ENCODE data around the gene TIMP1.

Gene TIMP1

DNA sequence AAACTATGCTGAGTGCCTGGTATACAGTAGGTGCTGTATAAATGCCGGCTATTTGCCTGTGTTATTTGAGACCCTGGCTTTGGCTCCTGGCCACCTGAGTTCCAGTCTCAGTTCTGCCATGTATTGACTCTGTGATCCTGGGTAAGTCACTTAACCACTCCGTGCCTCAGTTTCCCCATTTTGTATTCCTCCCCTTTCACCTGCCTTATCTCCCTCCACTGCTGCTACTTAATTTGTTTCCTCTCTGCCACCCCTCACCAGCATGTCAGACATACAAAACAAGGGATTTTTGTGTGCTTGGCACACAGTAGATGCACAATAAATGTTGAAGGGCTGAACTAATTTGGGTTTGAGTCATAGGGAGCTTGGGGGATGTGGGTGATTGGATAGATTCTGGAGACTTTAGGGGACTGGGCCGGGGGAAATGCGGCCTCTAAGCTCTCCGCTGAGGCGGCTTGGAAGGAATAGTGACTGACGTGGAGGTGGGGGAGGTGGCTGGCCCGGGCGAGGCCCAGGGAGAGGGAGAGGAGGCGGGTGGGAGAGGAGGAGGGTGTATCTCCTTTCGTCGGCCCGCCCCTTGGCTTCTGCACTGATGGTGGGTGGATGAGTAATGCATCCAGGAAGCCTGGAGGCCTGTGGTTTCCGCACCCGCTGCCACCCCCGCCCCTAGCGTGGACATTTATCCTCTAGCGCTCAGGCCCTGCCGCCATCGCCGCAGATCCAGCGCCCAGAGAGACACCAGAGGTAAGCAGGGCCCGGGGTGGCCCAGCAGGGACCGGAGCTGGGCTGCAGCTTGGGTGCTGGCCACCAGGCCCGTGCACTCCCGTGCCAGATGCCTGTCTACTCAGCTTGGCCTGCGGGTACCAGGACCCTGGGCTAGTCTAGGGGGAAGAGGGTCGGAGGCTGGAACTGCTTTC, at the start of gene TIMP1:
Gene TIMP1, plus strand, starts transcription at position 706 of the 917 bp plus-strand sequence. CDS start 980 bp downstream, outside the sequence.
- peak; percentile 86 to 88 for DNase-seq

GRCh38 chrX:47539860-47540259, 42.4 kb upstream of the TIMP1 start:
- DNase-seq: no peak

GRCh38 chrX:47540754-47541538, 41.3 kb upstream of the TIMP1 start:
- DNase-seq: no peak

DNA sequence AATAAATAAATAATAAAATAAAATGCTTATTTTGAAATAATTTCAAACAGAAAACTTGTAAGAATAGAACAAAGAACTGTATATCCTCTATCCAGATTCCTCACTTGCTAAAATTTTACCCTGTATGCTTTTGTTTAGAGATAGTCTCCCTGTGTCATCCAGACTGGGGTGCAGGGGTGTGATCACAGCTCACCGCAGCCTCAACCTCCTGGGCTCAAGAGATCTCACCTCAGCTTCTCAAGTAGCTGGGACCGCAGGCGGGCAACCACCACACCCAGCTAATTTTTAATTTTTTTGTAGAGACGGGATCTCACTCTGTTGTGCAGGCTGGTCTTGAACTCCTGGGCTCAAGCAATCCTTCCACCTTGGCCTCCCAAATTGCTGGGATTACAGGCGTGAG, 38.7 kb upstream of the TIMP1 start:
- no peak for DNase-seq

DNA sequence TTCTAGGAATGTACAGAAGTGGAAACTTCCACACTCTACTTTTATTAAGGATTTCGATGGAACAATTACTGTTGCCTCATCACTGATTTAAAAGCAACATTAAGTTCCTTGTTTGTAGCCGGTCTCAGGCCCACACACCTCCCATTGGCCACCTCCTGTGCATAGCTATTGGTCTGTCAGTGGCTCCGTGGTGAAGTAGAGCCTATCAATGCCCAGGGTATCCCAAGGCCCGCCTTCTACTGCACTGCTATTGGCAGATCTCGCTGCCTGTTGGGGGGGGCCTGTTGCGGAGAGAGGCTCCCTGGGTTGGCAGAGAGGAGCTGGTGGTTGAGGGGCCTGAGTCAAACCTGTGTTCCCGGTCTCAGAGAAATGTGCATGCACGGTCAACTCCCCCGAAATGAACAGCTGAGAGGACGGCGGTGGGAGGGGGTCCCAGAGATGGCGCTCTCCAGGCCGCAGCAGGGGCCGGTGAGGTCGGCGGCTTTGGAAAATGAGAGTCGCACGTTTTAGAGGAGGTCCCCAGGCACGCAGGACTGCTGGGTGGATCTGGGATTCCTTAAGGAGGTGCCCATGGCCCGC, 26.1 kb upstream of the TIMP1 start:
- peak; percentile 80 to 86 for DNase-seq

GRCh38 chrX:47558436-47558835, 23.8 kb upstream of the TIMP1 start:
- DNase-seq: no peak

DNA sequence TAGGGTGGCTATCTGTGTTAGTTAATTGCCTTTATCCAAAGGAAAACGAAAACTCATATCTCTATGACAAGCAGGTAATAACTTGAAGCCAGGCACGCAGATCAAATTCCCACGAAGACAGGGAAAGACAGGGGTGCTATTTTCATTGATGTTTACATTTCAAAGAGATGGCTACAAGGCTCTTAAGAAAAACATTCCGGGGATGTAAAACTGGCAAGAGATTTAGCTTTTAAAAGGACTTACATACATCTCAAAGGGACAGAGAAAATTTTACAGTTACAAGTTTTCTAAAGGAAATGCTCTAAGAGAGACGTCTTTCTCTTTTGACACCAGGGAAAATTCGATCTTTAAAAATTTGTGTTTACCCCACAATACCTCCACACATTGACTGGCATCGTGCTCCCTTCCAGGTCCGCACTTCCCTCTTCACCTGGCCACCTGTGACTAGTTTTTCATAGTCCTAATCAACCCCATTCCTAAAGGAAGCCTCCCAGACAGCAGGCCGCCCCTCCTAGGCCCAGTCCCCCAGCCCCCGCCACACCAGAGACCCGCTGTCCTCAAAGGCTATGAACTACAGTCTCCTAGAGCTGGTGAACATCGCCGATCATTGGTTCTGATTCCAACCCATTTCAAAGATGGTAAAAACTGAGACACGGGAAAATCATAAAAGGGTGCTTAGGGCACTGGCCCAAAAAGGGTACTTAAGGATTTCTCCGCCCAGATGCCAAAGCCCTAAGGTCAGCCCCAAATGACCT, 21.9 kb upstream of the TIMP1 start:
- DNase-seq: no peak

DNA sequence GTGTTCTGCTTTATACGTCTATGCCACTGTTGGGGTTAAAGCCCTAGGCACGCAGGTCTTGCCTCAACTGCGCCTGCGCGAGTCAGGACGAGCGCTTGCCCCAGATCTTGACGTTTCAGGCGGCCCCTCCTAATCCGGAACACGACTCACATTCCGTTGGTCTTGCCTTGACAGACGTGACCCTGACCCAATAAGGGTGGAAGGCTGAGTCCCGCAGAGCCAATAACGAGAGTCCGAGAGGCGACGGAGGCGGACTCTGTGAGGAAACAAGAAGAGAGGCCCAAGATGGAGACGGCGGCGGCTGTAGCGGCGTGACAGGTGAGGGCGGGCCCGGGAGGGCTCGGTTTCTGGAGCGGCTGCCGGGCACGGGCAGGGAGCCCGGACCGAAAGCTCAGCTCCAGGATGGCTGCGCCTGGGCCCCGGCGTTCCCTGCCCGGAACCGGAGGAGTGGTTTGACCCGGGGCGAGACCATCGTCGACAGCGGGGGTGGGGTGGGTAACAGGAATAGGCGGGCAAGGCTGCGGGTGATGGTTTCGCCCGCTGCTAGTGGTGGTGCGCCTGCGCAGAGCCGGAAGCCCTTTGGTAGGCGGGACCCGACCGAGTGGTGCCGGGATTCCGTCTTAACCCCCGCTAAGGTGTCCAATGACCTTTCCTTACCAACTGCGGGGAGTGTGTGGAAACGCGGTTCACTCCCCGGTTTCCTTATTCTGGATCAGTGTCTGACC, 21.1 kb upstream of the TIMP1 start, which contains the start of gene ARAF:
Gene ARAF, plus strand, starts transcription at position 272 of the 725 bp plus-strand sequence. CDS start 1,763 bp downstream, outside the sequence.
- peak; percentile 96 to 98 for DNase-seq

GRCh38 chrX:47561659-47562151, 20.5 kb upstream of the TIMP1 start:
- DNase-seq: no peak

DNA sequence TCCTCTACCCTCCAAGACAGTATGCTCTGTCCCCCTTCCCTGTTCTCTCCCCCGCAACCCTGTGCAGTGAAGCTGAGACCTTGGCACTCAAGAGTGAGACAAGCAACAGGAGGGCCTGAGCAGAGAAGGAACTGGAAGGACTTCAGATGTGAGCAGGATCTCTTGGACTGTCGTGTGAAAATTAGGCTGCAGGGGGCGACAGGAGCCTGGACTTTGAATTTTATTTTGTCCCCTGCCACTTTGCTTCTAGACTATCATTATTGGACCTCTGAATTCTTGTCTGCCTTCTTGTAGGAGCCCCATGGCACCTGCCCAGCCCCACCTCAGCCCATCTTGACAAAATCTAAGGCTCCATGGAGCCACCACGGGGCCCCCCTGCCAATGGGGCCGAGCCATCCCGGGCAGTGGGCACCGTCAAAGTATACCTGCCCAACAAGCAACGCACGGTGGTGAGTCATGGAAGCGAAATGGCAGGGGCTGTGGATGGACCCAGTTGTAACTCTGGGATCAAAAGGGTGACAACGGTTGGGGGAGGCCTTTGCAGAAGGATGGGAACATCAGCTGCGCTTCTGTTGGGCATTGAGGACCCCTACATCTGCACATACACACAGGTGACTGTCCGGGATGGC, 19.5 kb upstream of the TIMP1 start:
- peak; percentile 61 to 63 for DNase-seq

GRCh38 chrX:47563801-47564315, 18.4 kb upstream of the TIMP1 start:
- DNase-seq: no peak

GRCh38 chrX:47564438-47565085, 17.7 kb upstream of the TIMP1 start:
- no peak for DNase-seq

- DNase-seq: no peak
Observed at GRCh38 chrX:47566841-47567240, 15.4 kb upstream of the TIMP1 start.

GRCh38 chrX:47568656-47569295, 13.5 kb upstream of the TIMP1 start:
- DNase-seq: peak in 1 of 2 experiments; percentile 60

GRCh38 chrX:47570794-47571193, 11.4 kb upstream of the TIMP1 start:
- DNase-seq: no peak

GRCh38 chrX:47571215-47571614, 11.0 kb upstream of the TIMP1 start:
- DNase-seq: no peak

GRCh38 chrX:47571896-47572295, 10.3 kb upstream of the TIMP1 start:
- DNase-seq: no peak

DNA sequence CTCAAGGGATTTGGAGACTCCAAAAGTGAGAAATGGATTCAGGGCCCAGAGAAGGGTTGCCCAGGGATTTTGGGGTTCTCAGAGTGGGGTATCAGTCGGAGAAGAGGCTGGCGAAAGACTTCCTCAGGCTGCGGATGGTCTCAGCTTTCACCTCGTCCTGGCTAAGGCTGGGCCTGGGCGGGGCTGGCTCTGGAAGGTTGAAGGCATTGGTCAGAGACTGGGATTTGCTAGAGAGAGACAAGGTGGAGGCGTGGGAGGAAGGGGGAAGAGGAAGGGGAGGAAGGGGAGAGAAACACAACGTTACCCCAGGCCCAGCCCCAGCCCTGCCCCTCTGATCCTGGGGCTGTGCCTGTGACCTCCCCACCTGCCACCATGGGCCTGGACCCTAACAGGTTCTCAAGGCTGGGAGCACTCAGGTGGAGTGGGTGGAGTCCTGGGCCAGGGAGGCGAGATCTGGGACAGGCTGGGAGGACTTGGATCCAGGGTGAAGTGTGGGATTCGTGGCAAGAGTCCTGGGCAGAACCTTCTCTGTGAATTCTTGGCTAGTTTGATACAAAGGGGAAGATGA, 9.4 kb upstream of the TIMP1 start:
- peak in 1 of 2 experiments; percentile 17 for DNase-seq

GRCh38 chrX:47573341-47574075, 8.7 kb upstream of the TIMP1 start:
- DNase-seq: peak in 1 of 2 experiments; percentile 19
